Muscle of back (tissue), 11 donors: ENCODE results near the gene MLLT10. TPM values are rescaled to one million over a fixed set of nuclear protein-coding genes. Genes with fewer than 3 reads are reported as not detected.
A peak's percentile ranks its signal among the peaks of the same experiment; 100 is the strongest.

Experiments used
- DNase-seq, 3 donors: peaks; one replicate each; pipeline versions ENCODE4 v3.0.0 to v3.0.0-alpha.2; 2013
- polyA plus RNA-seq, 10 donors: library from polyadenylated mRNA; unstranded; fragments of 120-200 nt; gene quantifications; one replicate each; pipeline ENCODE4 v1.2.1, GENCODE V29; 2013; ENCODE audit not compliant: insufficient read length in 10 of 10

MLLT10 gene
- polyA plus RNA-seq, 10 donors = 19.6 to 31.8 (median 27.1) TPM

GRCh38 chr10:21516242-21517131 lies 17.5 kb upstream of the MLLT10 start:
- peak in 2 of 3 donors; percentile 80 to 92 for DNase-seq

DNA sequence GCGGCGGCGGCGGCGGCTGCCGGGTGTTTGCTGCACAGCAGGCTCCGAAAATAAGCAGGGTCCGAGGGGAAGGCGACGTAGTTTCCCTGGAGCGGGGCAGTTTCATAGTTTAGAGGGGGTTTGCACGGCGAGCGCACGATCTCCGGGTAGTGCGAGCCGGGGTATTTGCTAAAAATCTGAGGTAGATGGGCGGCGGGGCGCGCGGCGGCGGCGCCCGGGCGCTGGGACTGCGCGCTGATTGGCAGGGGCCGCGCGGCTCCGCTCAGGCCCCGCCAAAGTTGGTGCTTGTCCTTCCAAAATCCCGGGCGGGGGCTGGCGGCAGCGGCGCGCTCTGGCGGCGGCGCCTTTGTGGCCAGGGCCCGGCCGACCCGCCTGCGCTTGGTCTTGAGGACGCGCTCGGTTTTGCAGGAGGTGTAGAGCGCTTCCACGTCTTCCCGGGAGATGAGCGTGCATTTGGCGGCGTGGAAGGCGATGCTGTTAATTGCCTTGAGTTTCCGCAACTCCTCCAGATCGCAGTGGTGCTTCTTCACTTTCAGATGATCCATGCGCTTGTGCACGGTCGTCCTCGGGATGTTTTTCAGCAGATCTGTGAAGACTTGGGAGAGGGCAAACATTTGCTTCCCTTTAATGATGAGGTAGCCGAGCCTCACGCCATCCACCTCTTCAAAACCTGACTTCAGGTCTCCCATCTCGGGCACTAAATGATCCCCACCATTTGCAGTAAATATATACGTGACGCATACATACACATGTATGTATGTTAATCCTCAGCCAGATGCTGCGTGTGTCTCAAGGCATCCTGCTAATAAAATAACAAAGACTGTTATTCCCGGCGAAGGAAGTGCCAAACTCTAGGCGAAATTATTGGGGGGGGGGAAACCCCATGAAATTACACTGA lies 16.6 kb upstream of the MLLT10 start:
- DNase-seq = peak in 1 of 3 donors; percentile 92

GRCh38 chr10:21518149-21518640 lies 15.8 kb upstream of the MLLT10 start:
- DNase-seq = peak in 1 of 3 donors; percentile 86

GRCh38 chr10:21518641-21519396 lies 15.2 kb upstream of the MLLT10 start:
- DNase-seq = peak in 1 of 3 donors; percentile 87

DNA sequence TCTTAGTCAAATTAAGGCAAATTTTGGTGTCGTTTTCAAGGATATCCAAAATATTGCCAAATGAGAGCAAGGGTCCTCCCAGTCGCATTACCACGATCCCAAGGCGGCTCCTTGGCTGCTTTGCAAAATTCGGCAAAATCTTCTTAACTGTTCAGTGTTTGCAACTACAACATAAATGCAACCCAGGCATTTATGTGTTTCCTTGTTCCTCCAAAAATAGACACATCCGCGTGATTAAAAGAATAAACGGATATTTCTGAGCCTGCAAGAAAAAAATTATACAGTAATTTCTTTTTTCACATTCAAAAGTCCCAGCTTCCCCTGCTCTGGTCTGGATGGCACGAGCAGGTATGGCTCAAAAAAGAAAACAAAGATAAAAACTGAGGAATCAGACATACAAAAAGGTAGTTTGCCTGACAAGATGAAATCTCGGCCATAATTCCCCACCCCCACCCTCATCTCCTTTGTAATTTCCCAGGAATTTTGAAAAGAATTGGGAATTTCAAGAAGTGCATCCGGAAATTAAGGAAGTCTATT lies 14.6 kb upstream of the MLLT10 start:
- DNase-seq = peak in 1 of 3 donors; percentile 81

DNA sequence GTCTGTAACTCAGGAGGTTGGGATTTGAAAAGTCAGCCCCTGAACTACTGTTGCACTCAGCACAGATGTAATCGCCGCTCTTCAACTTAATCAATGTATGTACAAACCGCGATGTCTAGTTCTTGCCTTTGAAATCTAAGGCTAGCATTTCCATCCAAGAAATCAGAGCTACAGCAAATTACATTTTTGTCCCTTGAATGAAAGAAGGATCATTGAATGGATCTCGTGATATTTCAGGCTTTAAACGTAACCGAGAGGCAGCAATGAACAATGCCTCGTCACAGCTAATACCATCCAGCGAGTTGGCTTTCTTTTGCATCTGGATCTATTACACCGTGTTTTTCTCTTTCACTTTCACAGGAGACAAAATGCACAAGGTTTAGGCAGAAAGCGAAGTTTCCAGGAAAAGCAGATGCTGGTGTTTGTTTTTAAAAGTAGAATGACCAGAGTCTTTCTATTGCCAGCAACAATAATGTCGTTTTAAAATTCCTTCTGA lies 14.0 kb upstream of the MLLT10 start:
- peak in 1 of 3 donors; percentile 91 for DNase-seq

- peak in 1 of 3 donors; percentile 41 for DNase-seq
Observed at GRCh38 chr10:21520509-21520908, 13.5 kb upstream of the MLLT10 start.

GRCh38 chr10:21520949-21521348 lies 13.1 kb upstream of the MLLT10 start:
- peak in 1 of 3 donors; percentile 42 for DNase-seq

DNA sequence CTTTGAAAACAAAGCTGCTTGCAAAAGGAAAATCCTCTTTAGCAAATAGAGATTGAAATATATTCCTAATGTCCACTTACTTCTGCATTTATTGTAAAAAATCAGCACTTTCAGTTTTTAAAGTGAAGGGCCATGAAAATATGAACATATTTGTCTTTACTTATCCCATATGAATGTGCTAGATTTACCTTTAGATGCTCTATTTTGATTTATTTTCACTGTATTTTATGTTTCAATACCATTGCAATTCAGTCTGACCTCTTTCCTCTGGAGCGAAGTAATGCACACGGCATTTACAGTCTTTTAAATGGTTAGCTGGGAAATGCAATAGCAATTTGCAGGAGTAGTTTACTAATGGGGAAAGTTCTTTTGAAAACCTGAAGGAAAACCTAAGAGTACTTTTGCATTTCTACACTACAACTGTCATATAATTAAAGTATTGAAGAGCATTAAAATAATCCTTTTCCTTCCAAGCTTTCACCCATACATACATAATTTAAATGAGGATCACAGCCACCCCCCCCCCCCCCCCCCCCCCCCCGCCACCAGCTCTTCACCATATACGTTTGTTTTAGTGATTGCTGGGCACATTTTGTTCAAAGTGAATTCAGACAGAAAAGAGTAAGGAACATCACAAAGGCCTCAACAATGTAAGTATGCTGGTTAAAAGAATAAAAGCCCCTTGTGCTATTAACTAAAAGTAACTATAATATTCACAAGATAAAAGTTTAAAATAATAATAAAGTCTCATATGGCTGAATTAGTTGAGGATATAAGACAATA lies 12.1 kb upstream of the MLLT10 start:
- peak in 1 of 3 donors; percentile 26 for DNase-seq

DNA sequence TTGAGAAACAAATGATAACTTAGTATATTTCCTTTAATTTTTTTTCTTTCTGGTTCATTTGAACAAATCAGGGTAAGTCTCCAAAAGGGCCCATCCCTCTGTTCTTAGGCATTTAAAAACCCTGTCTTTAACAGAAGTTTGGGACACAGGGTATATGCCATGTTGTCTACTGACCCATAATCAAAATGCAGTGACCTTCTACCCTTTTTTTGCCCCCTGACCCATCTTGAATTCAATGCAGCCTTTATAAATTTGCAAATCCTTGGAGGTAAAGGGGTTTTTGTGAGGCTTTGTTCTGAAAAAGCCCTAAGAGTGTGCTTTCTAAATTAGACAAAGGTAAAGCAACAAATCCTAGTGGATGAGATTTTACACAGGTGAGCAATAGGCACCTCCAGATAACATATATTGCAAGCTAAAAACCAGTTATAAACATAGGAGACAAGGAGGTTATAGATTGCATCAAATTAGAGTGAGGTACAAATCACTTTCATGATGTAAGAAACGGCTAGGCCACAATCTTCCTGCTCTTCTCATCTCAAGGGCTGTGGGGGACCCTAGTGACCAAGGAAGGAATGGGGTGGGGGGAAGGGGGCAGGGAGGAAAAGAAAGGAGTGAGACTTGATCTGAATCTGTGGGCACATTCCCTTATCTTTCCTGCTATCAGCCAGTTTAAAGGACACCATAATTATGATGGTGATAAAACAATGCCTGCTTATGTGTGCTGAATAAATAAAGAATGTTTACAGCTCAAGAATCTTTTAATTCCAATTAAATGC lies 11.2 kb upstream of the MLLT10 start:
- DNase-seq = no peak

GRCh38 chr10:21523557-21524008 lies 10.4 kb upstream of the MLLT10 start:
- peak in 2 of 3 donors; percentile 77 to 85 for DNase-seq

GRCh38 chr10:21524131-21524525 lies 9.9 kb upstream of the MLLT10 start:
- DNase-seq = no peak

GRCh38 chr10:21524526-21525366 lies 9.3 kb upstream of the MLLT10 start:
- DNase-seq = peak in 1 of 3 donors; percentile 83

GRCh38 chr10:21525367-21526187 lies 8.5 kb upstream of the MLLT10 start, which contains the start of gene SKIDA1:
SKIDA1 (minus strand) TSS chr10:21525682; CDS start chr10:21517822, 7,860 bp downstream.
- peak; percentile 92 to 97 (median 95) for DNase-seq

- DNase-seq = peak; percentile 88 to 96 (median 92)
Observed at GRCh38 chr10:21526188-21526859, 7.7 kb upstream of the MLLT10 start.

- DNase-seq = peak in 1 of 3 donors; percentile 91
Observed at GRCh38 chr10:21526860-21527597, 7.0 kb upstream of the MLLT10 start.
